K562 (cell line): Measurements from ENCODE around the gene NIPSNAP2. TPM values are rescaled to one million over a fixed set of nuclear protein-coding genes. Genes with fewer than 3 reads are reported as not detected.
"Not testable (repeated sequence)": the region's sequence is repeated elsewhere in the genome, so short reads cannot be mapped to it uniquely, and the experiment has no call there.

Experiments used
- ATAC-seq: fragments of 200-7000 bp; cut with Tn5 transposase; 3 replicates; pipeline ENCODE4 v1.9.1; 2020; ENCODE audit warnings: moderate library complexity
- BruUV-seq: library from RNA; stranded (reverse); fragments of 400-500 nt; replicated peaks from 2 replicates; lab custom pipeline; 2021; lab: Mats Ljungman, UMichigan
- CTCF ChIA-PET: fragments of 300-600 bp; formaldehyde crosslinking; extraction: SDS; loops from one replicate; lab custom pipeline; 2021; ENCODE audit warnings: low intra/inter-chr PET ratio; lab: Yijun Ruan, JAX
- POLR2A ChIA-PET: fragments of 300-600, 350-650 bp; sonication (Branson Sonifier 250); formaldehyde crosslinking; extraction: SDS; loops from one replicate; lab custom pipeline; 2021; ENCODE audit warnings: antibody characterized with exemption, inconsistent platforms; lab: Yijun Ruan, JAX
- DNase-seq, 4 experiments: peaks; one replicate each; pipeline versions ENCODE4 v3.0.0 to v3.0.0-alpha.2; 2011 to 2018; ENCODE audit warnings: low spot score in 3 of 4, mixed read lengths in 3 of 4; ENCODE audit errors: extremely low read depth in 1 of 4
- FAIRE-seq: peaks from 2 replicates; lab custom pipeline; 2011; peaks lifted over from hg19 to GRCh38; lab: Jason Lieb, UNC
- H2AFZ ChIP-seq: 2 replicates; pipeline ENCODE4 v1.6.0; 2011; ENCODE audit warnings: low read depth, low read length, control low read depth, inconsistent platforms
- H3K27ac ChIP-seq: fragments of 200-600 bp; 3 replicates; pipeline ENCODE4 v1.8.0; 2011; ENCODE audit warnings: low read depth, mild to moderate bottlenecking, control low read depth, inconsistent platforms, low read length, moderate library complexity, mixed read lengths; ENCODE audit errors: extremely low read depth
- H3K27me3 ChIP-seq, 2 experiments: fragments of 300-600 bp in 1 of 2; 2 replicates in 1 of 2; 3 replicates in 1 of 2; pipeline versions ENCODE4 v1.6.0 to v1.8.0; 2011; ENCODE audit warnings: inconsistent platforms in 2 of 2, low read length in 2 of 2, mild to moderate bottlenecking in 1 of 2, mixed read lengths in 1 of 2, moderate library complexity in 1 of 2; ENCODE audit not compliant: control insufficient read depth in 2 of 2, insufficient read depth in 2 of 2
- H3K36me3 ChIP-seq: fragments of 300-600 bp; 3 replicates; pipeline ENCODE4 v1.8.0; 2011; ENCODE audit warnings: mild to moderate bottlenecking, low read length, inconsistent platforms; ENCODE audit not compliant: control insufficient read depth, insufficient read depth
- H3K4me1 ChIP-seq, 2 experiments: fragments of 200-600 bp in 1 of 2; replicated peaks in 1 of 2; 2 replicates in 1 of 2; 3 replicates in 1 of 2; pipeline versions ENCODE4 v1.5.1 to v1.8.0; 2011; ENCODE audit warnings: inconsistent platforms in 2 of 2, low read length in 2 of 2, mild to moderate bottlenecking in 1 of 2, mixed read lengths in 1 of 2, moderate library complexity in 1 of 2; ENCODE audit not compliant: control insufficient read depth in 2 of 2, insufficient read depth in 2 of 2
- H3K4me2 ChIP-seq: 2 replicates; pipeline ENCODE4 v1.6.1; 2011; ENCODE audit warnings: low read length, control low read depth, inconsistent platforms, mixed read lengths; ENCODE audit not compliant: insufficient read depth
- H3K4me3 ChIP-seq: fragments of 200-600 bp; sonication (generic), shearing (Covaris generic); 2 replicates; pipeline ENCODE4 v1.5.1; 2016; ENCODE audit warnings: control low read depth, inconsistent platforms
- H3K79me2 ChIP-seq: fragments of 200-600 bp; 3 replicates; pipeline ENCODE4 v1.8.0; 2011; ENCODE audit warnings: low read length, inconsistent platforms; ENCODE audit not compliant: control insufficient read depth, insufficient read depth
- H3K9ac ChIP-seq, 2 experiments: 2 replicates each; pipeline versions ENCODE4 v1.6.0 to v1.6.1; 2011; ENCODE audit warnings: low read depth in 2 of 2, low read length in 2 of 2, control low read depth in 1 of 2, inconsistent platforms in 1 of 2, mild to moderate bottlenecking in 1 of 2, mixed read lengths in 1 of 2; ENCODE audit not compliant: insufficient read depth in 1 of 2
- H3K9me1 ChIP-seq: one replicate; pipeline ENCODE4 v1.6.0; 2011; ENCODE audit warnings: inconsistent platforms, mild to moderate bottlenecking, low read length, moderate library complexity; ENCODE audit not compliant: control insufficient read depth, insufficient read depth
- H3K9me3 ChIP-seq: replicated peaks from 2 replicates; pipeline ENCODE4 v1.5.1; 2011; ENCODE audit warnings: low read depth, low read length, inconsistent platforms; ENCODE audit not compliant: control insufficient read depth, insufficient read depth
- H4K20me1 ChIP-seq: replicated peaks from 2 replicates; pipeline ENCODE4 v1.6.1; 2011; ENCODE audit warnings: low read length, inconsistent platforms, mixed read lengths; ENCODE audit not compliant: control insufficient read depth, insufficient read depth
- WGBS: fragments of 100-300 bp; shearing (Covaris generic); methylation state at CpG from one replicate; pipeline ENCODE4 v1.1.6; 2016; ENCODE audit warnings: low coverage, mixed read lengths; ENCODE audit not compliant: insufficient coverage; ENCODE audit errors: missing lambda C conversion rate; 5-methylcytosine and 5-hydroxymethylcytosine counted together
- in situ Hi-C: fragments of 300-500 bp; cut with MboI; formaldehyde crosslinking; loops from 4 replicates; pipeline ENCODE4 v1.15.0; 2018; ENCODE audit warnings: inconsistent platforms, mixed read lengths
- intact Hi-C: fragments of 100-400 bp; cut with micrococcal nuclease; formaldehyde crosslinking; loops from 2 replicates; pipeline ENCODE4 v1.14.2; 2022
- polyA plus RNA-seq, 8 experiments: library from polyadenylated mRNA; depleted of rRNA in 4 of 8; stranded (reverse) in 5 of 8; unstranded in 3 of 8; fragments of >200 nt; fragmentation: Nextera tagmentation in 2 of 8; fragmentation: Illumina TruSeq in 1 of 8; extraction: Ambion mirVana in 2 of 8; extraction: Trizol in 1 of 8; gene quantifications; 2 replicates each; pipeline versions ENCODE4 v1.2.1 to v1.2.3, GENCODE V29; 2011 to 2014; ENCODE audit warnings: inconsistent platforms in 1 of 8, missing spikeins in 1 of 8
- total RNA-seq, 7 experiments: library from RNA; depleted of rRNA in 6 of 7; stranded (reverse); fragments of >200 nt in 6 of 7; fragmentation: Illumina TruSeq in 2 of 7; extraction: Trizol in 2 of 7; gene quantifications; 2 replicates each; pipeline versions ENCODE4 v1.2.1 to v1.2.3, GENCODE V29; 2011 to 2021; ENCODE audit warnings: low replicate concordance in 1 of 7

NIPSNAP2 gene
- total and polyA plus RNA-seq, 9 of the 15 experiments (the other 6 are each of a cell fraction or from before 2014, with no cell fraction given) = 24.9 to 107 (median 53.0) TPM

DNA sequence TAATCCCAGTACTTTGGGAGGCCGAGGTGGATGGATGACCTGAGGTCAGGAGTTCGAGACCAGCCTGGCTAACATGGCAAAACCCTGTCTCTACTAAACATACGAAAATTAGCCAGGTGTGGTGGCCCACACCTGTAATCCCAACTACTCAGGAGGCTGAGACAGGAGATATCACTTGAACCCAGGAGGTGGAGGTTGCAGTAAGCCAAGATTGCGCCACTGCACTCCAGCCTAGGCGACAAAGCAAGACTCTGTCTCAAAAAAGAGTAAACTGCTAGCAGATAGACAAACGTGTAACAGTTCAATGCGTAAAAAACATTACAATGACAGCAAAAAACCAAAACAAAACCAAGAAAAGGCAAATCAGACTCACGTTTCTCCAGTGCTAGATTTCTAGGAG lies 67.2 kb downstream of the NIPSNAP2 start:
- DNase-seq = not testable (repeated sequence)

DNA sequence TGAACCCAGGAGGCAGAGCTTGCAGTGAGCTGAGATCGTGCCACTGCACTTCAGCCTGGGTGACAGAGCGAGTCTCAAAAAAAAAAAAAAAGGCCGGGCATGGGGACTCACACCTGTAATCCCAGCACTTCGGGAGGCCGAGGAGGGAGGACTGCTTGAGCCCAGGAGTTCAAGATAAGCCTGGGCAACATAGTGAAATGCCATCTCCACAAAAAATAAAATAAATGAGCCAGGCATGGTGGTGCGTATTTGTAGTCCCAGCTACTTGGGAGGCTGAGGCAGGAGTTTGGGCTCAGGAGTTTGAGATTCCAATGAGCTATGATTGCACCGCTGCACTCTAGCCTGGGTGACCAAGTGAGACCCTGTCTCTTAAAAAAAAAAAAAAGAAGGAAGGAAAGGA lies 68.2 kb downstream of the NIPSNAP2 start:
- H2AFZ ChIP-seq, H3K9ac ChIP-seq, H3K9me1 ChIP-seq, H3K4me2 ChIP-seq, in situ Hi-C loops, H3K27me3 ChIP-seq, H3K79me2 ChIP-seq, H3K27ac ChIP-seq, ATAC-seq, CTCF ChIA-PET, H4K20me1 ChIP-seq, BruUV-seq, H3K9me3 ChIP-seq, H3K4me3 ChIP-seq, DNase-seq, FAIRE-seq: not testable (repeated sequence)
- WGBS = 71% methylated on average over 1 of the region's 7 CpGs
- H3K4me1 ChIP-seq = peaks cover 3 to 11% of the 10 kb centered on the region in 2 experiments; a peak in 3 of 5 replicates
- POLR2A ChIA-PET = interaction anchor here (2.1 kb wide), 1 partner anchor 18 kb away, joined by 12 read pairs; the partner anchor contains the start of genes CCT6A and PSPH
- intact Hi-C loops = loop anchor here (5.0 kb wide), 1 partner anchor 35 kb away; no protein-coding TSS in a partner anchor
- peaks cover 11% of the 10 kb centered on the region; the same call in 1 of the 3 replicates for H3K36me3 ChIP-seq

More for the DNA sequence above, 67.2 kb downstream of the NIPSNAP2 start:
- H3K27me3 ChIP-seq, H3K4me3 ChIP-seq, H3K27ac ChIP-seq, H3K79me2 ChIP-seq, H3K4me2 ChIP-seq, H3K9ac ChIP-seq, H4K20me1 ChIP-seq, CTCF ChIA-PET, ATAC-seq, BruUV-seq, in situ Hi-C loops, H2AFZ ChIP-seq, H3K9me3 ChIP-seq, POLR2A ChIA-PET, FAIRE-seq, H3K9me1 ChIP-seq: not testable (repeated sequence)
- intact Hi-C loops = loop anchor here (5.0 kb wide), 1 partner anchor 36 kb away; no protein-coding TSS in a partner anchor
- Histone ChIP-seq H3K4me1 (peaks cover 3 to 11% of the 10 kb centered on the region in 2 experiments; a peak in 3 of 5 replicates), H3K36me3 (peaks cover 12% of the 10 kb centered on the region; the same call in 1 of the 3 replicates)
- 73% methylated on average over 8 of the region's 8 CpGs for WGBS
